ENCODE data around the gene ROCK2.
"Not testable (repeated sequence)": the region's sequence is repeated elsewhere in the genome, so short reads cannot be mapped to it uniquely, and the experiment has no call there.

The ROCK2 gene

GRCh38 chr2:11338580-11338979 lies 5.9 kb downstream of the ROCK2 start:
- DNase-seq, result no peak

- no peak for DNase-seq
These were observed 6.5 kb downstream of the ROCK2 start for GRCh38 chr2:11337909-11338308.

- DNase-seq, result no peak
These were observed 8.2 kb downstream of the ROCK2 start for GRCh38 chr2:11336189-11336588.

GRCh38 chr2:11333427-11334183 lies 10.8 kb downstream of the ROCK2 start:
- no peak for DNase-seq

- no peak for DNase-seq
These were observed 11.8 kb downstream of the ROCK2 start for GRCh38 chr2:11332596-11332995.

GRCh38 chr2:11330457-11331142 lies 13.8 kb downstream of the ROCK2 start:
- DNase-seq, result no peak

GRCh38 chr2:11329776-11330175 lies 14.7 kb downstream of the ROCK2 start:
- no peak for DNase-seq

- not testable (repeated sequence) for DNase-seq
These were observed 15.9 kb downstream of the ROCK2 start for GRCh38 chr2:11328522-11328921.

- DNase-seq, result no peak
These were observed 16.6 kb downstream of the ROCK2 start for GRCh38 chr2:11327871-11328270.

- DNase-seq, result no peak
These were observed 17.7 kb downstream of the ROCK2 start for GRCh38 chr2:11326677-11327211.

GRCh38 chr2:11325961-11326676 lies 18.3 kb downstream of the ROCK2 start:
- DNase-seq, result no peak

GRCh38 chr2:11321847-11322246 lies 22.6 kb downstream of the ROCK2 start:
- no peak for DNase-seq

- DNase-seq, result no peak
These were observed 23.5 kb downstream of the ROCK2 start for GRCh38 chr2:11320698-11321492.

GRCh38 chr2:11319939-11320338 lies 24.5 kb downstream of the ROCK2 start:
- DNase-seq, result no peak

GRCh38 chr2:11315074-11315705 lies 29.2 kb downstream of the ROCK2 start:
- DNase-seq, result no peak

- no peak for DNase-seq
These were observed 29.9 kb downstream of the ROCK2 start for GRCh38 chr2:11314487-11314886.

- DNase-seq, result no peak
These were observed 31.5 kb downstream of the ROCK2 start for GRCh38 chr2:11312770-11313471.

- DNase-seq, result no peak
These were observed 32.9 kb downstream of the ROCK2 start for GRCh38 chr2:11311543-11311942.

GRCh38 chr2:11310212-11310611 lies 34.2 kb downstream of the ROCK2 start:
- DNase-seq, result no peak

- DNase-seq, result no peak
These were observed 34.7 kb downstream of the ROCK2 start for GRCh38 chr2:11309706-11310105.

- DNase-seq, result no peak
These were observed 36.5 kb downstream of the ROCK2 start for GRCh38 chr2:11307764-11308415.
